KOPT-K1 (cell line): ENCODE data around the gene PYGO2.

Experiments
- H3K27ac ChIP-seq: fragments of 200-600 bp; sonication (generic); 2 replicates; pipeline ENCODE4 v1.5.1; 2016; ENCODE audit warnings: antibody characterized with exemption, mild to moderate bottlenecking, low read depth, low read length; ENCODE audit not compliant: poor library complexity, severe bottlenecking
- H3K36me3 ChIP-seq: fragments of 200-600 bp; sonication (generic); 2 replicates; pipeline ENCODE4 v1.5.1; 2017; ENCODE audit warnings: antibody characterized with exemption, mild to moderate bottlenecking, low read length, moderate library complexity; ENCODE audit not compliant: insufficient read depth
- H3K9me3 ChIP-seq: fragments of 200-600 bp; sonication (generic); 2 replicates; pipeline ENCODE4 v1.5.1; 2017; ENCODE audit warnings: antibody characterized with exemption, low read length, mild to moderate bottlenecking; ENCODE audit not compliant: insufficient read depth, poor library complexity, severe bottlenecking

PYGO2 gene

GRCh38 chr1:154961207-154962155, at the start of gene PYGO2:
TSS of gene PYGO2 (minus strand) at chr1:154961782. CDS start at chr1:154961576, 206 bp downstream.
- Histone ChIP-seq H3K27ac (peak within 1 kb of the TSS; percentile 97), H3K9me3 (no peaks in the 10 kb centered on the region), H3K36me3 (peaks cover 61% of the 10 kb centered on the region)

- Histone ChIP-seq H3K9me3 (no peaks in the 10 kb centered on the region), H3K36me3 (no peaks in the 10 kb centered on the region), H3K27ac (no peak overlapping the region)
These were observed 49.4 kb upstream of the PYGO2 start for GRCh38 chr1:155011004-155011416.

GRCh38 chr1:155010211-155010918, 48.8 kb upstream of the PYGO2 start:
- no peaks in the 10 kb centered on the region for H3K9me3 ChIP-seq
- no peaks in the 10 kb centered on the region for H3K36me3 ChIP-seq
- no peak overlapping the region for H3K27ac ChIP-seq

- no peak overlapping the region for H3K27ac ChIP-seq
These were observed 48.2 kb upstream of the PYGO2 start for GRCh38 chr1:155009742-155010141.

GRCh38 chr1:155009221-155009711, 47.7 kb upstream of the PYGO2 start:
- H3K36me3 ChIP-seq = no peaks in the 10 kb centered on the region
- no peak overlapping the region for H3K27ac ChIP-seq

More at GRCh38 chr1:155009742-155010141, 48.2 kb upstream of the PYGO2 start:
- H3K36me3 ChIP-seq = no peaks in the 10 kb centered on the region
- H3K9me3 ChIP-seq = no peaks in the 10 kb centered on the region

GRCh38 chr1:155008015-155008941, 46.7 kb upstream of the PYGO2 start:
- Histone ChIP-seq H3K36me3 (no peaks in the 10 kb centered on the region), H3K9me3 (no peaks in the 10 kb centered on the region), H3K27ac (no peak overlapping the region)

More at GRCh38 chr1:155009221-155009711, 47.7 kb upstream of the PYGO2 start:
- H3K9me3 ChIP-seq = no peaks in the 10 kb centered on the region

GRCh38 chr1:155007251-155007828, 45.8 kb upstream of the PYGO2 start:
- Histone ChIP-seq H3K27ac (no peak overlapping the region), H3K9me3 (no peaks in the 10 kb centered on the region), H3K36me3 (no peaks in the 10 kb centered on the region)

- Histone ChIP-seq H3K27ac (no peak overlapping the region), H3K36me3 (no peaks in the 10 kb centered on the region), H3K9me3 (no peaks in the 10 kb centered on the region)
These were observed 45.1 kb upstream of the PYGO2 start for GRCh38 chr1:155006601-155007101.

- Histone ChIP-seq H3K27ac (no peak overlapping the region), H3K36me3 (no peaks in the 10 kb centered on the region), H3K9me3 (no peaks in the 10 kb centered on the region)
These were observed 43.8 kb upstream of the PYGO2 start for GRCh38 chr1:155005076-155006011.

- Histone ChIP-seq H3K27ac (no peak overlapping the region), H3K36me3 (no peaks in the 10 kb centered on the region), H3K9me3 (no peaks in the 10 kb centered on the region)
These were observed 42.9 kb upstream of the PYGO2 start for GRCh38 chr1:155004352-155005075.

- no peaks in the 10 kb centered on the region for H3K9me3 ChIP-seq
- H3K27ac ChIP-seq = no peak overlapping the region
- no peaks in the 10 kb centered on the region for H3K36me3 ChIP-seq
These were observed 42.3 kb upstream of the PYGO2 start for GRCh38 chr1:155003766-155004351.

GRCh38 chr1:155003227-155003765, 41.7 kb upstream of the PYGO2 start:
- Histone ChIP-seq H3K9me3 (no peaks in the 10 kb centered on the region), H3K27ac (no peak overlapping the region), H3K36me3 (no peaks in the 10 kb centered on the region)
